Measurements from ENCODE around the gene METTL14.

METTL14 gene

DNA sequence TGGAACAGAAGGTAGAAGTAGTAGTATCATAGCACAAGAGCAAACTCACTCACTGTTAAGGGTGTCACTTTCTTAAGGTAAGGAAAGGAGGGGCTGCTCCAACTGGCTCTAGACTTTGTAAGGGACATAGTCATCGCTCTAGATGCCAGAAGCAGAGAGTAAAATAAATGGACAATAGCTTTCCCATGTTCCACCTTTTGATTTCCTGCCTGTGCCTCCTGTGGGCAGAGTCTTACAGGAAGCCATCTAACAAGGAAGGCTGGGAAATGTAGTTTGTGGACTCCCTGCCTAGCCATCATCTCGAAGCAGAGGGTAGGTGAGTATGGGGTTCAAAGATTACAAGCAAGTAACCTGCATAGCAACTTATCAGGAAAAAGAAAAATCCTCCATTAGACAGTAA is 1.7 kb upstream of the METTL14 start:
- H3K23ac ChIP-seq (ENCODE audit: low read length): no peak overlapping the region
- H3K4me1 ChIP-seq (ENCODE audit: control insufficient read depth in 1 of 2, insufficient read depth in 2 of 2, low read length in 2 of 2): no peaks in the 10 kb centered on the region
- H3K4me2 ChIP-seq (ENCODE audit: low read length): peak overlapping the region; percentile 50
- H3K14ac ChIP-seq (ENCODE audit: low read length): no peak overlapping the region
- no peak overlapping the region for H4K12ac ChIP-seq (ENCODE audit: low read depth, low read length)
- DNase-seq: no peak
- peaks cover 5% of the 10 kb centered on the region in 2 experiments for H3K36me3 ChIP-seq (ENCODE audit: control insufficient read depth in 1 of 2, insufficient read depth in 2 of 2, low read length in 2 of 2)
- no peak overlapping the region for H4K91ac ChIP-seq (ENCODE audit: low read depth, low read length)
- H2AFZ ChIP-seq (ENCODE audit: insufficient read depth, low read length, poor library complexity): peak overlapping the region; percentile 45
- H3K27ac ChIP-seq (ENCODE audit: low read depth, low read length): no peak overlapping the region
- no peak overlapping the region for H3K4me3 ChIP-seq (ENCODE audit: low read depth, low read length)
- no peak overlapping the region for H3K4ac ChIP-seq (ENCODE audit: low read depth, low read length)
- no peak overlapping the region for H2AK5ac ChIP-seq (ENCODE audit: low read length)
- H3K79me2 ChIP-seq (ENCODE audit: control insufficient read depth, insufficient read depth, low read length, poor library complexity): peaks cover 2% of the 10 kb centered on the region
- no CpG with 5 or more reads among the region's 2 CpGs for WGBS (ENCODE audit: extremely low coverage, insufficient coverage, insufficient read length)
- H3K18ac ChIP-seq (ENCODE audit: low read length): no peak overlapping the region
- H2BK5ac ChIP-seq (ENCODE audit: low read depth, low read length, poor library complexity): no peak overlapping the region
- peaks cover 4% of the 10 kb centered on the region for H3K79me1 ChIP-seq (ENCODE audit: low read length)
- no peaks in the 10 kb centered on the region for H3K27me3 ChIP-seq (ENCODE audit: insufficient read depth, low read length)
- H3K9me3 ChIP-seq (ENCODE audit: insufficient read depth, low read depth, low read length): no peaks in the 10 kb centered on the region
- peak overlapping the region; percentile 70 for H4K8ac ChIP-seq (ENCODE audit: low read depth, low read length)
- no peak overlapping the region for H2BK12ac ChIP-seq (ENCODE audit: low read length)
- H3K9ac ChIP-seq (ENCODE audit: low read length): no peak overlapping the region
- no peak overlapping the region for H2BK120ac ChIP-seq (ENCODE audit: insufficient read depth, low read length, poor library complexity)

DNA sequence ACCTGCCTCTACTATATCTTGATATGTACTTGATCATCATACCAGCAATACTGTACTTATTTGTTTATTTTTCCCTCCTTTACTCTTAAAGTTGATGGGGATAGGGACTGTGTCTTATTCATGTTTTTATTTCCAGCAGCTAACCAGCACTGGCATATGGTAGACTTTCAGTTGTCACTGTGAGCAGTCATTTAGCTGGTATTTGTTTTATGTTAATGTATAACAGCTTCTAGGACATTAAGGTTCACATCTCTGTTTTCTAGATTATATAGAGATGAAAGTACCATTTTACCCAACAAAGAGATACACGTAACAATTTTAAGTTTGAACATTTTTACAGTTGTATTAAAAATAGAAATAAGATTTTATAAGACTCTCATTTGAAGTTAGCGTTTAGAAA is 17.9 kb downstream of the METTL14 start:
- Histone ChIP-seq H2BK12ac (ENCODE audit: low read length) (no peak overlapping the region), H3K18ac (ENCODE audit: low read length) (no peak overlapping the region), H3K79me1 (ENCODE audit: low read length) (no peaks in the 10 kb centered on the region), H3K79me2 (ENCODE audit: control insufficient read depth, insufficient read depth, low read length, poor library complexity) (no peaks in the 10 kb centered on the region), H3K14ac (ENCODE audit: low read length) (no peak overlapping the region), H3K4me2 (ENCODE audit: low read length) (no peak overlapping the region), H2BK120ac (ENCODE audit: insufficient read depth, low read length, poor library complexity) (no peak overlapping the region), H3K4me1 (ENCODE audit: control insufficient read depth in 1 of 2, insufficient read depth in 2 of 2, low read length in 2 of 2) (no peaks in the 10 kb centered on the region), H2AFZ (ENCODE audit: insufficient read depth, low read length, poor library complexity) (no peak overlapping the region), H4K91ac (ENCODE audit: low read depth, low read length) (no peak overlapping the region), H4K8ac (ENCODE audit: low read depth, low read length) (no peak overlapping the region), H3K27me3 (ENCODE audit: insufficient read depth, low read length) (no peaks in the 10 kb centered on the region), H3K36me3 (ENCODE audit: control insufficient read depth in 1 of 2, insufficient read depth in 2 of 2, low read length in 2 of 2) (peaks cover 15 to 21% of the 10 kb centered on the region in 2 experiments), H3K23ac (ENCODE audit: low read length) (no peak overlapping the region), H3K4me3 (ENCODE audit: low read depth, low read length) (no peak overlapping the region), H2BK5ac (ENCODE audit: low read depth, low read length, poor library complexity) (no peak overlapping the region), H3K9ac (ENCODE audit: low read length) (no peak overlapping the region), H3K4ac (ENCODE audit: low read depth, low read length) (no peak overlapping the region), H2AK5ac (ENCODE audit: low read length) (no peak overlapping the region), H4K12ac (ENCODE audit: low read depth, low read length) (no peak overlapping the region), H3K9me3 (ENCODE audit: insufficient read depth, low read depth, low read length) (no peaks in the 10 kb centered on the region), H3K27ac (ENCODE audit: low read depth, low read length) (no peak overlapping the region)
- no peak for DNase-seq
- WGBS (ENCODE audit: extremely low coverage, insufficient coverage, insufficient read length): no CpG with 5 or more reads among the region's 2 CpGs

DNA sequence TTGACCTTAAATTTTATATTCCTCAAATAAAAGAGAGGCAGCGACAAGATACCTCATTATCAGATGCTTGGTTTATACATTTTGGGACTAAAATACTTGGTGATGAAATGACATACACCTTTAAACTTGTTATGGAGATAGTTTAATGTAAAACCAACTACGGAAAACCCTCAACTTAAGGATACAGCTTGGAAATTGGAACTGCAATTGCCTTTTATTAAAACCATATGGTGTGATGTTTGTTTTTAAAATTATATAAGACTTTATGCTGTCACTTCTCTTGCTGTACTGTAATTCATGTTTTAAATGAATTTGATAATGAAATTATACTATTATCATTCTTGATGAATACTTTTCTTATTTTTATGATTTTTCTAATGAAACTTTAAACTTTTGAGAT is 25.9 kb downstream of the METTL14 start:
- no peak overlapping the region for H2BK12ac ChIP-seq (ENCODE audit: low read length)
- no peak overlapping the region for H3K4me3 ChIP-seq (ENCODE audit: low read depth, low read length)
- no peak overlapping the region for H3K4me2 ChIP-seq (ENCODE audit: low read length)
- no peak overlapping the region for H3K27ac ChIP-seq (ENCODE audit: low read depth, low read length)
- H4K12ac ChIP-seq (ENCODE audit: low read depth, low read length): no peak overlapping the region
- H3K79me2 ChIP-seq (ENCODE audit: control insufficient read depth, insufficient read depth, low read length, poor library complexity): no peaks in the 10 kb centered on the region
- H2BK120ac ChIP-seq (ENCODE audit: insufficient read depth, low read length, poor library complexity): no peak overlapping the region
- peaks cover 7 to 11% of the 10 kb centered on the region in 2 experiments for H3K36me3 ChIP-seq (ENCODE audit: control insufficient read depth in 1 of 2, insufficient read depth in 2 of 2, low read length in 2 of 2)
- H3K14ac ChIP-seq (ENCODE audit: low read length): no peak overlapping the region
- no peaks in the 10 kb centered on the region for H3K79me1 ChIP-seq (ENCODE audit: low read length)
- H3K27me3 ChIP-seq (ENCODE audit: insufficient read depth, low read length): no peaks in the 10 kb centered on the region
- no peak overlapping the region for H4K8ac ChIP-seq (ENCODE audit: low read depth, low read length)
- H3K18ac ChIP-seq (ENCODE audit: low read length): no peak overlapping the region
- no peak overlapping the region for H2AK5ac ChIP-seq (ENCODE audit: low read length)
- H4K91ac ChIP-seq (ENCODE audit: low read depth, low read length): no peak overlapping the region
- H3K23ac ChIP-seq (ENCODE audit: low read length): no peak overlapping the region
- H3K4ac ChIP-seq (ENCODE audit: low read depth, low read length): no peak overlapping the region
- H2BK5ac ChIP-seq (ENCODE audit: low read depth, low read length, poor library complexity): no peak overlapping the region
- H3K4me1 ChIP-seq (ENCODE audit: control insufficient read depth in 1 of 2, insufficient read depth in 2 of 2, low read length in 2 of 2): no peaks in the 10 kb centered on the region
- DNase-seq: no peak
- no peak overlapping the region for H2AFZ ChIP-seq (ENCODE audit: insufficient read depth, low read length, poor library complexity)
- no peak overlapping the region for H3K9ac ChIP-seq (ENCODE audit: low read length)
- H3K9me3 ChIP-seq (ENCODE audit: insufficient read depth, low read depth, low read length): no peaks in the 10 kb centered on the region
- WGBS (ENCODE audit: extremely low coverage, insufficient coverage, insufficient read length): no CpG with 5 or more reads among the region's 2 CpGs

GRCh38 chr4:118712872-118713271 is 27.7 kb downstream of the METTL14 start:
- H3K4me1 ChIP-seq (ENCODE audit: control insufficient read depth in 1 of 2, insufficient read depth in 2 of 2, low read length in 2 of 2): no peaks in the 10 kb centered on the region
- no peak overlapping the region for H4K8ac ChIP-seq (ENCODE audit: low read depth, low read length)
- no peak overlapping the region for H2BK5ac ChIP-seq (ENCODE audit: low read depth, low read length, poor library complexity)
- H4K12ac ChIP-seq (ENCODE audit: low read depth, low read length): no peak overlapping the region
- no peak overlapping the region for H2AK5ac ChIP-seq (ENCODE audit: low read length)
- H3K27me3 ChIP-seq (ENCODE audit: insufficient read depth, low read length): no peaks in the 10 kb centered on the region
- no CpG with 5 or more reads among the region's 1 CpG for WGBS (ENCODE audit: extremely low coverage, insufficient coverage, insufficient read length)
- H3K18ac ChIP-seq (ENCODE audit: low read length): no peak overlapping the region
- no peak overlapping the region for H4K91ac ChIP-seq (ENCODE audit: low read depth, low read length)
- no peaks in the 10 kb centered on the region for H3K79me1 ChIP-seq (ENCODE audit: low read length)
- peak in 1 of 2 donors; percentile 17 for DNase-seq
- no peak overlapping the region for H3K23ac ChIP-seq (ENCODE audit: low read length)
- no peak overlapping the region for H3K4me2 ChIP-seq (ENCODE audit: low read length)
- H2BK12ac ChIP-seq (ENCODE audit: low read length): no peak overlapping the region
- H3K79me2 ChIP-seq (ENCODE audit: control insufficient read depth, insufficient read depth, low read length, poor library complexity): no peaks in the 10 kb centered on the region
- no peak overlapping the region for H3K4ac ChIP-seq (ENCODE audit: low read depth, low read length)
- H3K4me3 ChIP-seq (ENCODE audit: low read depth, low read length): no peak overlapping the region
- no peak overlapping the region for H3K14ac ChIP-seq (ENCODE audit: low read length)
- peaks cover 6 to 8% of the 10 kb centered on the region in 2 experiments for H3K36me3 ChIP-seq (ENCODE audit: control insufficient read depth in 1 of 2, insufficient read depth in 2 of 2, low read length in 2 of 2)
- no peaks in the 10 kb centered on the region for H3K9me3 ChIP-seq (ENCODE audit: insufficient read depth, low read depth, low read length)
- H2AFZ ChIP-seq (ENCODE audit: insufficient read depth, low read length, poor library complexity): no peak overlapping the region
- H2BK120ac ChIP-seq (ENCODE audit: insufficient read depth, low read length, poor library complexity): no peak overlapping the region
- H3K27ac ChIP-seq (ENCODE audit: low read depth, low read length): no peak overlapping the region
- no peak overlapping the region for H3K9ac ChIP-seq (ENCODE audit: low read length)

Data from trophoblast cell (in vitro differentiated cells and primary cell).